ENCODE results near the gene MRPL4. TPM values are rescaled to one million over a fixed set of nuclear protein-coding genes. Genes with fewer than 3 reads are reported as not detected.

MRPL4 gene
- polyA plus RNA-seq, 1 of the 3 experiments (the other 2 are of a cell fraction) = 110 TPM

DNA sequence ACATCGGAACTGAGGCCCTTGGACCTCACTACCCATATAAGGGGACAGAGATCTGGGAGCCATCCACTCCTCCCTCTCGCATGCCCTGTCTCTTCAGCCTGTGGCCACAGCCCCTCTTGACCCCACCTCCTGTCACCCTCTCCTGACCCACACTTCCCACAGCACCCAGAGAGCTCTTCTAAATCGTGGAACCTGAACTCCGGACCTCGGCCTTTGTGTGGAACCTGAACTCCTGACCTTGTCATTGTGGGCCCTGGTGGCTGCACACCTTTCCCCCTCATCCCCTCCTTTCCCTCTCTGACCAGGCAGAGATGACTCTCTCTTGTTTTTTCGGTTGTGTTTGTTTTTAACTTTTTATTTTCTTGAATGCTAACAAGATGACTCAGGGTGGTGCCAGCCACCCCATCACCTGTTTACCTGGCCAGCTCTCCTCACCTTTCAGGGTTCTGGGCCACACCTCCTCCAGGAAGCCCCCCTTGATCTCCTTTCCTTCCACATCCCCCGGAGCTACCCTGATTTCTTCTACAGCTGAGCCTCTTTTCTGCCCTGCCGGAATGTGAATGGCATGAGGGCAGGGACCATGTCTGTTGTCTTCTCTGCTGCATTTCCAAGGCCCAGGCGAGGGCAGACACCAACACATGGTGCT lies 5.1 kb downstream of the MRPL4 start (continued):
- TF ChIP-seq, protein P1, sequence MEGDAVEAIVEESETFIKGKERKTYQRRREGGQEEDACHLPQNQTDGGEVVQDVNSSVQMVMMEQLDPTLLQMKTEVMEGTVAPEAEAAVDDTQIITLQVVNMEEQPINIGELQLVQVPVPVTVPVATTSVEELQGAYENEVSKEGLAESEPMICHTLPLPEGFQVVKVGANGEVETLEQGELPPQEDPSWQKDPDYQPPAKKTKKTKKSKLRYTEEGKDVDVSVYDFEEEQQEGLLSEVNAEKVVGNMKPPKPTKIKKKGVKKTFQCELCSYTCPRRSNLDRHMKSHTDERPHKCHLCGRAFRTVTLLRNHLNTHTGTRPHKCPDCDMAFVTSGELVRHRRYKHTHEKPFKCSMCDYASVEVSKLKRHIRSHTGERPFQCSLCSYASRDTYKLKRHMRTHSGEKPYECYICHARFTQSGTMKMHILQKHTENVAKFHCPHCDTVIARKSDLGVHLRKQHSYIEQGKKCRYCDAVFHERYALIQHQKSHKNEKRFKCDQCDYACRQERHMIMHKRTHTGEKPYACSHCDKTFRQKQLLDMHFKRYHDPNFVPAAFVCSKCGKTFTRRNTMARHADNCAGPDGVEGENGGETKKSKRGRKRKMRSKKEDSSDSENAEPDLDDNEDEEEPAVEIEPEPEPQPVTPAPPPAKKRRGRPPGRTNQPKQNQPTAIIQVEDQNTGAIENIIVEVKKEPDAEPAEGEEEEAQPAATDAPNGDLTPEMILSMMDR (IDR thresholded peaks at IDR 0.05) = no peak
- no peak for TF ChIP-seq NFIC (IDR thresholded peaks at IDR 0.05; ENCODE audit: borderline replicate concordance)
- TF ChIP-seq, protein P2, sequence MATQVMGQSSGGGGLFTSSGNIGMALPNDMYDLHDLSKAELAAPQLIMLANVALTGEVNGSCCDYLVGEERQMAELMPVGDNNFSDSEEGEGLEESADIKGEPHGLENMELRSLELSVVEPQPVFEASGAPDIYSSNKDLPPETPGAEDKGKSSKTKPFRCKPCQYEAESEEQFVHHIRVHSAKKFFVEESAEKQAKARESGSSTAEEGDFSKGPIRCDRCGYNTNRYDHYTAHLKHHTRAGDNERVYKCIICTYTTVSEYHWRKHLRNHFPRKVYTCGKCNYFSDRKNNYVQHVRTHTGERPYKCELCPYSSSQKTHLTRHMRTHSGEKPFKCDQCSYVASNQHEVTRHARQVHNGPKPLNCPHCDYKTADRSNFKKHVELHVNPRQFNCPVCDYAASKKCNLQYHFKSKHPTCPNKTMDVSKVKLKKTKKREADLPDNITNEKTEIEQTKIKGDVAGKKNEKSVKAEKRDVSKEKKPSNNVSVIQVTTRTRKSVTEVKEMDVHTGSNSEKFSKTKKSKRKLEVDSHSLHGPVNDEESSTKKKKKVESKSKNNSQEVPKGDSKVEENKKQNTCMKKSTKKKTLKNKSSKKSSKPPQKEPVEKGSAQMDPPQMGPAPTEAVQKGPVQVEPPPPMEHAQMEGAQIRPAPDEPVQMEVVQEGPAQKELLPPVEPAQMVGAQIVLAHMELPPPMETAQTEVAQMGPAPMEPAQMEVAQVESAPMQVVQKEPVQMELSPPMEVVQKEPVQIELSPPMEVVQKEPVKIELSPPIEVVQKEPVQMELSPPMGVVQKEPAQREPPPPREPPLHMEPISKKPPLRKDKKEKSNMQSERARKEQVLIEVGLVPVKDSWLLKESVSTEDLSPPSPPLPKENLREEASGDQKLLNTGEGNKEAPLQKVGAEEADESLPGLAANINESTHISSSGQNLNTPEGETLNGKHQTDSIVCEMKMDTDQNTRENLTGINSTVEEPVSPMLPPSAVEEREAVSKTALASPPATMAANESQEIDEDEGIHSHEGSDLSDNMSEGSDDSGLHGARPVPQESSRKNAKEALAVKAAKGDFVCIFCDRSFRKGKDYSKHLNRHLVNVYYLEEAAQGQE (IDR thresholded peaks at IDR 0.05; ENCODE audit: low read depth, low read length) = no peak

DNA sequence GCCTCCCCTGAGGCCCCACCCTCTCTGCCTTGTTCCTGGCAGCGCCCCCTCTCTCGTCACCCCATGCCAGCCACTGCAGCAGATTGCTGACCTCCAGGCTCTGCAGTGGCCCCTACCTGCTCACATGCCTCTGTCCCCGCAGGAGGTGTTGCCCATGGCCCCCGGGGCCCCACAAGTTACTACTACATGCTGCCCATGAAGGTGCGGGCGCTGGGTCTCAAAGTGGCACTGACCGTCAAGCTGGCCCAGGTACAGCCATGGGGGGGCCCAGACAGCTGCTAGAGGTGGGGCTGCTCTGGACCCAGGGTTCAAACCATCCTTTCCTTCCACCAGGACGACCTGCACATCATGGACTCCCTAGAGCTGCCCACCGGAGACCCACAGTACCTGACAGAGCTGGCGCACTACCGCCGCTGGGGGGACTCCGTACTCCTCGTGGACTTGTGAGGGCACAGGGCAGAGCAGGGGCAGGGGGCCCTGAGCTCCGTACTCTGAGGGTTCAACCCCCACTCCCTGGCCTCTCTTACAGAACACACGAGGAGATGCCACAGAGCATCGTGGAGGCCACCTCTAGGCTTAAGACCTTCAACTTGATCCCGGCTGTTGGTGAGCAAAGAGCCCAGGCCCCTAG lies 6.2 kb downstream of the MRPL4 start:
- no peak overlapping the region for H3K4me3 ChIP-seq (ENCODE audit: low read depth in 2 of 2, low read length in 1 of 2)
- no peaks in the 10 kb centered on the region for H3K9me2 ChIP-seq
- no peak overlapping the region for H3K4me2 ChIP-seq
- WGBS (ENCODE audit: low lambda C conversion rate) = 96% methylated on average over 8 of the region's 18 CpGs
- ChIA-PET CTCF (interaction anchor here (0.6 to 17.2 kb wide), 52 partner anchors 8 to 333 kb away, joined by 3 to 596 read pairs (median 4); partner anchors contain the start of genes CDC37, DNMT1, FDX2 and ICAM1), POLR2A (interaction anchor here (0.9 to 1.5 kb wide), 4 partner anchors 11 to 133 kb away, joined by 3 to 4 read pairs (median 3); partner anchors contain the start of gene DNMT1)
- H3K9me3 ChIP-seq = no peaks in the 10 kb centered on the region
- H4K20me1 ChIP-seq (ENCODE audit: insufficient read depth) = no peaks in the 10 kb centered on the region
- no peak for DNase-seq
- no peak overlapping the region for H2AFZ ChIP-seq (ENCODE audit: low read depth)
- H3K27ac ChIP-seq (ENCODE audit: low read depth in 2 of 2, low read length in 1 of 2) = no peak overlapping the region
- H3K27me3 ChIP-seq (ENCODE audit: insufficient read depth) = no peaks in the 10 kb centered on the region
- no peak overlapping the region for H3K9ac ChIP-seq
- no peaks in the 10 kb centered on the region; a peak in 1 of 4 replicates for H3K4me1 ChIP-seq (ENCODE audit: control insufficient read depth in 1 of 2, insufficient read depth in 2 of 2, low read depth in 1 of 2, low read length in 1 of 2)
- TF ChIP-seq RXRA (IDR thresholded peaks at IDR 0.05; ENCODE audit: borderline replicate concordance, low read depth) = no peak
- TF ChIP-seq, protein P3, sequence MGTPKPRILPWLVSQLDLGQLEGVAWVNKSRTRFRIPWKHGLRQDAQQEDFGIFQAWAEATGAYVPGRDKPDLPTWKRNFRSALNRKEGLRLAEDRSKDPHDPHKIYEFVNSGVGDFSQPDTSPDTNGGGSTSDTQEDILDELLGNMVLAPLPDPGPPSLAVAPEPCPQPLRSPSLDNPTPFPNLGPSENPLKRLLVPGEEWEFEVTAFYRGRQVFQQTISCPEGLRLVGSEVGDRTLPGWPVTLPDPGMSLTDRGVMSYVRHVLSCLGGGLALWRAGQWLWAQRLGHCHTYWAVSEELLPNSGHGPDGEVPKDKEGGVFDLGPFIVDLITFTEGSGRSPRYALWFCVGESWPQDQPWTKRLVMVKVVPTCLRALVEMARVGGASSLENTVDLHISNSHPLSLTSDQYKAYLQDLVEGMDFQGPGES (IDR thresholded peaks at IDR 0.05; ENCODE audit: low read depth, low read length) = no peak
- no peak for TF ChIP-seq TAF1 (IDR thresholded peaks at IDR 0.05; ENCODE audit: borderline replicate concordance, low read depth, low read length)
- no peak for TF ChIP-seq GATA2 (CRISPR knock-in tag; IDR thresholded peaks at IDR 0.05)
- TF ChIP-seq, protein P4, sequence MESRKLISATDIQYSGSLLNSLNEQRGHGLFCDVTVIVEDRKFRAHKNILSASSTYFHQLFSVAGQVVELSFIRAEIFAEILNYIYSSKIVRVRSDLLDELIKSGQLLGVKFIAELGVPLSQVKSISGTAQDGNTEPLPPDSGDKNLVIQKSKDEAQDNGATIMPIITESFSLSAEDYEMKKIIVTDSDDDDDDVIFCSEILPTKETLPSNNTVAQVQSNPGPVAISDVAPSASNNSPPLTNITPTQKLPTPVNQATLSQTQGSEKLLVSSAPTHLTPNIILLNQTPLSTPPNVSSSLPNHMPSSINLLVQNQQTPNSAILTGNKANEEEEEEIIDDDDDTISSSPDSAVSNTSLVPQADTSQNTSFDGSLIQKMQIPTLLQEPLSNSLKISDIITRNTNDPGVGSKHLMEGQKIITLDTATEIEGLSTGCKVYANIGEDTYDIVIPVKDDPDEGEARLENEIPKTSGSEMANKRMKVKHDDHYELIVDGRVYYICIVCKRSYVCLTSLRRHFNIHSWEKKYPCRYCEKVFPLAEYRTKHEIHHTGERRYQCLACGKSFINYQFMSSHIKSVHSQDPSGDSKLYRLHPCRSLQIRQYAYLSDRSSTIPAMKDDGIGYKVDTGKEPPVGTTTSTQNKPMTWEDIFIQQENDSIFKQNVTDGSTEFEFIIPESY (IDR thresholded peaks at IDR 0.05; ENCODE audit: borderline replicate concordance, low read depth) = no peak
- no peak for TF ChIP-seq MXI1 (IDR thresholded peaks at IDR 0.05; ENCODE audit: low read depth, low read length)
- H3K79me2 ChIP-seq (ENCODE audit: insufficient read depth) = peaks cover 10% of the 10 kb centered on the region
- peaks cover 6 to 23% of the 10 kb centered on the region in 2 experiments for H3K36me3 ChIP-seq (replicated peaks in 1 of 2; ENCODE audit: control insufficient read depth in 1 of 2, insufficient read depth in 2 of 2, low read length in 1 of 2)
- peaks cover 10% of the 10 kb centered on the region for H3F3A ChIP-seq (replicated peaks; ENCODE audit: insufficient read depth)
